GM06990 (cell line): ENCODE results near the gene ZNF410.
"Not testable (repeated sequence)": the region's sequence is repeated elsewhere in the genome, so short reads cannot be mapped to it uniquely, and the experiment has no call there.

ENCODE experiments used
- DNase-seq: peaks from one replicate; pipeline ENCODE4 v3.0.0-alpha.2; 2011; ENCODE audit not compliant: insufficient read length; ENCODE audit errors: extremely low read depth
- H3K27me3 ChIP-seq: replicated peaks from 2 replicates; pipeline ENCODE4 v1.6.0; 2011; ENCODE audit warnings: low read length; ENCODE audit not compliant: control insufficient read depth, insufficient read depth
- H3K36me3 ChIP-seq: 2 replicates; pipeline ENCODE4 v1.5.1; 2011; ENCODE audit warnings: low read length; ENCODE audit not compliant: control insufficient read depth, insufficient read depth
- H3K4me3 ChIP-seq: replicated peaks from 2 replicates; pipeline ENCODE4 v1.5.1; 2011; ENCODE audit warnings: low read depth, mild to moderate bottlenecking, control low read depth, low read length
- TF ChIP-seq, protein P1 (sequence below): IDR thresholded peaks from 2 replicates; pipeline ENCODE4 v1.5.1; 2011; ENCODE audit warnings: low read length, control low read depth, mild to moderate bottlenecking, inconsistent platforms; ENCODE audit not compliant: insufficient read depth, poor library complexity, severe bottlenecking

Gene ZNF410

DNA sequence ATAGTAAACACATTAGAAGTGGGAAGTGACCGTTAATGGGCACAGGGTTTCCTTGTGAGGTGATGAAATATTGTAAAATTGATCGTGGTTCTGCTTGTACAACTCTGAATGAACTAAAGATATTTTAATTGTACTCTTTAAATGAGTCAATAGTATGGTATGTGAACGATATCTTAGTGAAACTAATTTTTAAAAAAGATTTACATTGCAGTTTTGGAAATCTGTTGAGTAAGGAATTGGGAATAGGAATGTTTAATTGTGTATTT lies 1.7 kb downstream of the ZNF410 start:
- TF ChIP-seq, protein P1, sequence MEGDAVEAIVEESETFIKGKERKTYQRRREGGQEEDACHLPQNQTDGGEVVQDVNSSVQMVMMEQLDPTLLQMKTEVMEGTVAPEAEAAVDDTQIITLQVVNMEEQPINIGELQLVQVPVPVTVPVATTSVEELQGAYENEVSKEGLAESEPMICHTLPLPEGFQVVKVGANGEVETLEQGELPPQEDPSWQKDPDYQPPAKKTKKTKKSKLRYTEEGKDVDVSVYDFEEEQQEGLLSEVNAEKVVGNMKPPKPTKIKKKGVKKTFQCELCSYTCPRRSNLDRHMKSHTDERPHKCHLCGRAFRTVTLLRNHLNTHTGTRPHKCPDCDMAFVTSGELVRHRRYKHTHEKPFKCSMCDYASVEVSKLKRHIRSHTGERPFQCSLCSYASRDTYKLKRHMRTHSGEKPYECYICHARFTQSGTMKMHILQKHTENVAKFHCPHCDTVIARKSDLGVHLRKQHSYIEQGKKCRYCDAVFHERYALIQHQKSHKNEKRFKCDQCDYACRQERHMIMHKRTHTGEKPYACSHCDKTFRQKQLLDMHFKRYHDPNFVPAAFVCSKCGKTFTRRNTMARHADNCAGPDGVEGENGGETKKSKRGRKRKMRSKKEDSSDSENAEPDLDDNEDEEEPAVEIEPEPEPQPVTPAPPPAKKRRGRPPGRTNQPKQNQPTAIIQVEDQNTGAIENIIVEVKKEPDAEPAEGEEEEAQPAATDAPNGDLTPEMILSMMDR: no peak
- peak overlapping the region; percentile 89 for H3K4me3 ChIP-seq
- no peaks in the 10 kb centered on the region; the same call in 1 of the 2 replicates for H3K36me3 ChIP-seq
- DNase-seq: no peak
- no peaks in the 10 kb centered on the region for H3K27me3 ChIP-seq

DNA sequence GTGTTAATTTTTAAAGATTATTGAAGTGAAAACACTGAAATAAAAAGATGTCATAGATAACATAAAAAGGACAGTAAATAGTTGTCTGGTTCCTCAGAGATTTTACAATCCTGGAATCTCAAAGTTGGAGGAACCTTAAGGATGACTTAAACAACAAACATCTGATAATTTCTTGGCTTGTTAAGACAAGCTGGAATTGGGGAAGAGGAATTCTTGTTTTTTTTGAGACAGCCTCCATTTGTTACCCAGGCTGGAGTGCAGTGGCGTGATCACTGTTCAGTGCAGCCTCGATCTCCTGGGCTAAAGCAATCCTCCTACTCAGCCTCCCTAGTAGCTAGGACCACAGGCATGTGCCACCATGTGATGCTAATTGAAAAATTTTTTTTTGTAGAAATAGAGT lies 2.3 kb downstream of the ZNF410 start:
- Histone ChIP-seq H3K4me3 (no peak overlapping the region), H3K36me3 (peaks cover under 1% of the 10 kb centered on the region; the same call in 1 of the 2 replicates), H3K27me3 (no peaks in the 10 kb centered on the region)
- TF ChIP-seq, protein P1: no peak
- no peak for DNase-seq

DNA sequence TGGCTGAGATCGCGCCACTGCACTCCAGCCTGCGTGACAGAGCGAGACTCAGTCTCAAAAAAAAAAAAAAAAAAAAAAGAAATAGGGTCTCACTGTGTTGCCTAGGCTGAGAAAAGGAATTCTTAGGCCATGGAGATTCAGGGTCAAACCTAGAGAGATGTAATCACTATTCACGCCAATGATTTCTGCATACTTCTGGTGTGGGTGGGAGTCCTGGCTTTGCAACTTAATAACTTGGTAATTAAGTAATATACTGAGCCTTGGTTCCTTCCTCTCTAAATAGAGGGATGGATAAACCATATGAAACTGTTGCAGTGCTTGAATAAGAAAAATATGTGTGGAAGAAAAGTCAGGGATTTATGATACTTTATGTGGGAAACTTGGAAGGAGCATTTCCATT lies 2.7 kb downstream of the ZNF410 start:
- TF ChIP-seq, protein P1: no peak
- no peak overlapping the region for H3K4me3 ChIP-seq
- peaks cover 3% of the 10 kb centered on the region; the same call in 1 of the 2 replicates for H3K36me3 ChIP-seq
- no peaks in the 10 kb centered on the region for H3K27me3 ChIP-seq
- DNase-seq: no peak

DNA sequence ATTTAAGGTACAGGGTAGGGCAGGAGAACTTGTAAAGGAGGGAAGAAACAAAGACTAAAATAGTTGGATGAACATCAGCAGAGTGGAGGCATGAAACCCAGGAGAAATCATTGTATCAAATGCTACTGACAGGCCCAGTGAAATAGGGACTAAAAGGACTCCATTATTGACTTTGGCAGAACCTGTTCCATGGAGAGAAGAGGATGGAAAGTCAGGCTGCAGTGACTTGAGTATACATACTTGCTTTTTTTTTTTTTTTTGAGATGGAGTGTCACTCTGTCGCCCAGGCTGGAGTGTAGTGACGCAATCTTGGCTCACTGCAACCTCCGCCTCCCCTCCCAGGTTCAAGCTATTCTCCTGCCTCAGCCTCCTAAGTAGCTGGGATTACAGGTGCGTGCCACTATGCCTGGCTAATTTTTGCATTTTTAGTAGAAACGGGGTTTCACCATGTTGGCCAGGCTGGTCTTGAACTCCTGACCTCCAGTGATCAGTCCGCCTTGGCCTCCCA lies 7.6 kb downstream of the ZNF410 start:
- not testable (repeated sequence) for H3K4me3 ChIP-seq, DNase-seq, H3K27me3 ChIP-seq
- H3K36me3 ChIP-seq: peaks cover 17% of the 10 kb centered on the region

DNA sequence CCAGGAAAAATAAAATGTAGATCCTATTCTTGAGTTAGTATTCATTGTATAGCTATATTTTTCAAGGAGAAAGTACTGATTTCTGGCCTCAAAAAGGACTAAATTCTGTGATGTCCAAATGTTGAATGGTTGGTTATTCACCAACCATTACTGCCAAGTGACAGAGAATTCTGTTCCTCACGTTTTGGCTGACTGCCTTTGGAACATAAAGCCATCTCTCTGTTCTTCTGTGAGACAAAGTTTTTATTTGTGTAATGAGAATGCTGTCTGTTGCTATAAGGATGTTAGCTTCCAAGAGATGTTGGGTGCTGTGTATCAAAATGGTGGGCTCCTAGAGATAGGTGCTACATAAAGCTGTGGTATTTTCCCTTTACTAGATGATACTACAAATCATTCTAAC lies 9.3 kb downstream of the ZNF410 start:
- TF ChIP-seq, protein P1: no peak
- no peak for DNase-seq
- no peaks in the 10 kb centered on the region for H3K27me3 ChIP-seq
- H3K4me3 ChIP-seq: no peak overlapping the region
- peaks cover 17% of the 10 kb centered on the region for H3K36me3 ChIP-seq

DNA sequence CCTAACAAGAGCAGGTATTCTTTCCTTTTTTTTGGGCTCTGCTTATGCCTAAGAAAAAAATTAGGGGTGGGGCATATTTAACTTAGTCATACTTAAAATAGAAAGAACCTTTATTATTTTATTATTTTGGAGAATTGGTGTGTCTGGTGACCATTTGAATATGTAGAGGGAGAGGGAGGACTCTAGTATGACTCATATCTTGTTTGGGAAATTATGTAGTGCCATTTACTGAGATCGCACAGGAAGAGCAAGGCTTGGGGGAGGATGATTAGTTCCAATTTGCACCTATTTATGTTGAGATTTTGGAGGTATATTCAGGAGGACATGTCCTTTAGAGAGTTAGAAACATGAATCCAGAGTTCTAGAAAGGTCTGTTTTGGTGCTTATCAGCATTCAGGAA lies 9.9 kb downstream of the ZNF410 start:
- H3K4me3 ChIP-seq: no peak overlapping the region
- H3K27me3 ChIP-seq: no peaks in the 10 kb centered on the region
- TF ChIP-seq, protein P1: no peak
- no peak for DNase-seq
- H3K36me3 ChIP-seq: peaks cover 17% of the 10 kb centered on the region
